RWPE2 (cell line): ENCODE measurements around the gene TCF25.
A peak's percentile ranks its signal among the peaks of the same experiment; 100 is the strongest.

Experiments used
- ATAC-seq: fragments of 200-7000 bp; cut with Tn5 transposase; 3 replicates; pipeline ENCODE4 v1.9.1; 2021; ENCODE audit warnings: low read depth
- DNase-seq: peaks from one replicate; pipeline ENCODE4 v3.0.0-alpha.2; 2020; ENCODE audit warnings: low spot score
- H3K27ac ChIP-seq: fragments of 450-650 bp; 2 replicates; pipeline ENCODE4 v1.5.1; 2017; ENCODE audit warnings: mild to moderate bottlenecking; ENCODE audit not compliant: poor library complexity, severe bottlenecking
- H3K27me3 ChIP-seq: fragments of 250-450 bp; sonication (Bioruptor Pico); 2 replicates; pipeline ENCODE4 v1.5.1; 2021; ENCODE audit warnings: mild to moderate bottlenecking, moderate library complexity; ENCODE audit not compliant: insufficient read depth, poor library complexity, severe bottlenecking
- H3K36me3 ChIP-seq: fragments of 250-450 bp; sonication (Bioruptor Pico); 2 replicates; pipeline ENCODE4 v1.5.1; 2020; ENCODE audit warnings: low read depth, mild to moderate bottlenecking, moderate library complexity
- H3K4me1 ChIP-seq: fragments of 250-450 bp; sonication (Bioruptor Pico); 2 replicates; pipeline ENCODE4 v1.5.1; 2021; ENCODE audit warnings: mild to moderate bottlenecking, moderate library complexity; ENCODE audit not compliant: insufficient read depth, poor library complexity, severe bottlenecking
- H3K4me3 ChIP-seq: fragments of 250-450 bp; sonication (Bioruptor Pico); 2 replicates; pipeline ENCODE4 v1.5.1; 2021; ENCODE audit warnings: mild to moderate bottlenecking, moderate library complexity; ENCODE audit not compliant: severe bottlenecking
- H3K9me3 ChIP-seq: fragments of 250-450 bp; sonication (Bioruptor Pico); 2 replicates; pipeline ENCODE4 v1.5.1; 2021; ENCODE audit warnings: mild to moderate bottlenecking, moderate library complexity; ENCODE audit not compliant: severe bottlenecking
- TF ChIP-seq, protein P1 (sequence below): fragments of 450-650 bp; IDR thresholded peaks from one replicate; pipeline ENCODE4 v1.5.1; 2017; ENCODE audit warnings: mild to moderate bottlenecking, moderate library complexity; ENCODE audit not compliant: poor library complexity, severe bottlenecking

Gene TCF25

GRCh38 chr16:89863741-89864526, 9.5 kb upstream of the TCF25 start:
- Histone ChIP-seq H3K4me3 (no peak overlapping the region), H3K4me1 (peaks cover 16% of the 10 kb centered on the region), H3K27me3 (no peaks in the 10 kb centered on the region), H3K9me3 (peaks cover 6% of the 10 kb centered on the region), H3K27ac (peak overlapping the region; percentile 64), H3K36me3 (no peaks in the 10 kb centered on the region)
- TF ChIP-seq, protein P1, sequence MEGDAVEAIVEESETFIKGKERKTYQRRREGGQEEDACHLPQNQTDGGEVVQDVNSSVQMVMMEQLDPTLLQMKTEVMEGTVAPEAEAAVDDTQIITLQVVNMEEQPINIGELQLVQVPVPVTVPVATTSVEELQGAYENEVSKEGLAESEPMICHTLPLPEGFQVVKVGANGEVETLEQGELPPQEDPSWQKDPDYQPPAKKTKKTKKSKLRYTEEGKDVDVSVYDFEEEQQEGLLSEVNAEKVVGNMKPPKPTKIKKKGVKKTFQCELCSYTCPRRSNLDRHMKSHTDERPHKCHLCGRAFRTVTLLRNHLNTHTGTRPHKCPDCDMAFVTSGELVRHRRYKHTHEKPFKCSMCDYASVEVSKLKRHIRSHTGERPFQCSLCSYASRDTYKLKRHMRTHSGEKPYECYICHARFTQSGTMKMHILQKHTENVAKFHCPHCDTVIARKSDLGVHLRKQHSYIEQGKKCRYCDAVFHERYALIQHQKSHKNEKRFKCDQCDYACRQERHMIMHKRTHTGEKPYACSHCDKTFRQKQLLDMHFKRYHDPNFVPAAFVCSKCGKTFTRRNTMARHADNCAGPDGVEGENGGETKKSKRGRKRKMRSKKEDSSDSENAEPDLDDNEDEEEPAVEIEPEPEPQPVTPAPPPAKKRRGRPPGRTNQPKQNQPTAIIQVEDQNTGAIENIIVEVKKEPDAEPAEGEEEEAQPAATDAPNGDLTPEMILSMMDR: no peak
- peak; percentile 55 for ATAC-seq
- DNase-seq: no peak

DNA sequence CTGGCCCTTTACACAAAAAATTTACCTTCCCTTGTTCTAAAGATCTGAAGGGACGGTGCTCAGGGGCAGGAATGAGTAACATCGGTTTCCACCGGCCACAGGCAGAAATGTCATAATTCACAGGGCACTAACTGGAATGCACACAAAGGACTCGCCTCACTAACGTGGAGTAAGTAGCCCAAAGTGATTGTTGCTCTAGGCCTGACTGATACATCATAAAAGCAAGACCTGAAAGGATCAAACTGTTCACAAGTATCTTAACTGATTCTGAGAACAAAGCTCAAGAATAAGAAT, 8.9 kb upstream of the TCF25 start:
- peak; percentile 18; the same call in 1 of the 3 replicates for ATAC-seq
- Histone ChIP-seq H3K27me3 (no peaks in the 10 kb centered on the region), H3K9me3 (peaks cover 6% of the 10 kb centered on the region), H3K4me1 (peaks cover 16% of the 10 kb centered on the region), H3K36me3 (no peaks in the 10 kb centered on the region), H3K27ac (peak overlapping the region; percentile 64), H3K4me3 (no peak overlapping the region)
- no peak for DNase-seq
- TF ChIP-seq, protein P1: no peak

GRCh38 chr16:89867918-89868317, 5.5 kb upstream of the TCF25 start:
- peaks cover 22% of the 10 kb centered on the region for H3K4me1 ChIP-seq
- DNase-seq (no peak), ATAC-seq (no peak)
- H3K4me3 ChIP-seq: no peak overlapping the region
- H3K27ac ChIP-seq: no peak overlapping the region
- TF ChIP-seq, protein P1: no peak
- H3K9me3 ChIP-seq: peaks cover 6% of the 10 kb centered on the region
- no peaks in the 10 kb centered on the region for H3K27me3 ChIP-seq
- no peaks in the 10 kb centered on the region for H3K36me3 ChIP-seq

DNA sequence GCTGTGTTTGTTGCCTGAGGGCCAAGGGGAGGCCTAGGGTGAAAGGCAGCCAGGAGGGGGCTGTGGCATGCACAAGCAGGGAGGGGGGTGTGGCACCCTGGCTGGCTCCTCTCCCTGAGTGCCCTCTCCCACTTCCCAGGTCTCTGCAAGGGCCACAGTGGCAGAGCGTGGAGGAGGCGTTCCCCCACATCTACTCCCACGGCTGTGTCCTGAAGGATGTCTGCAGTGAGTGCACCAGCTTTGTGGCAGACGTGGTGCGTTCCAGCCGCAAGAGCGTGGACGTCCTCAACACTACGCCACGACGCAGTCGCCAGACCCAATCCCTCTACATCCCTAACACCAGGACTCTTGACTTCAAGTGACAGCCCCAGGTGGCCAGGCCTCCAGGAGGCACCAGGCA, 3.5 kb upstream of the TCF25 start:
- ATAC-seq: no peak

GRCh38 chr16:89870440-89870839, 3.0 kb upstream of the TCF25 start:
- ATAC-seq (no peak), DNase-seq (no peak)
- Histone ChIP-seq H3K27me3 (no peaks in the 10 kb centered on the region), H3K9me3 (peaks cover 6% of the 10 kb centered on the region), H3K27ac (no peak overlapping the region), H3K4me3 (no peak overlapping the region), H3K36me3 (peaks cover 9% of the 10 kb centered on the region), H3K4me1 (peaks cover 5% of the 10 kb centered on the region)
- TF ChIP-seq, protein P1: no peak

More for the DNA sequence above, 3.5 kb upstream of the TCF25 start:
- Histone ChIP-seq H3K4me3 (no peak overlapping the region), H3K4me1 (peaks cover 5% of the 10 kb centered on the region), H3K36me3 (peaks cover 5% of the 10 kb centered on the region), H3K27me3 (no peaks in the 10 kb centered on the region), H3K9me3 (peaks cover 6% of the 10 kb centered on the region), H3K27ac (no peak overlapping the region)
- TF ChIP-seq, protein P1: no peak
- no peak for DNase-seq
